Glomerular visceral epithelial cell (primary cell): ENCODE results near the gene PRSS21.

Experiments used
- DNase-seq: peaks from one replicate; pipeline ENCODE4 v3.0.0-alpha.2; 2016; ENCODE audit errors: extremely low spot score

PRSS21 gene

GRCh38 chr16:2816751-2817339, at the start of gene PRSS21:
Gene PRSS21 (plus strand): TSS chr16:2817237. CDS start chr16:2817269, 32 bp downstream.
- DNase-seq: no peak

GRCh38 chr16:2767891-2768290, 49.1 kb upstream of the PRSS21 start:
- DNase-seq: no peak

GRCh38 chr16:2768403-2769089, 48.5 kb upstream of the PRSS21 start:
- no peak for DNase-seq

- DNase-seq: no peak
These were observed 47.9 kb upstream of the PRSS21 start for GRCh38 chr16:2769100-2769529.

- no peak for DNase-seq
These were observed 47.4 kb upstream of the PRSS21 start for GRCh38 chr16:2769675-2770056.

GRCh38 chr16:2770057-2770951, 46.7 kb upstream of the PRSS21 start:
- no peak for DNase-seq

- no peak for DNase-seq
These were observed 45.3 kb upstream of the PRSS21 start for GRCh38 chr16:2771496-2772402.

GRCh38 chr16:2773188-2773968, 43.7 kb upstream of the PRSS21 start:
- no peak for DNase-seq

- no peak for DNase-seq
These were observed 42.7 kb upstream of the PRSS21 start for GRCh38 chr16:2774161-2774891.

- DNase-seq: no peak
These were observed 41.8 kb upstream of the PRSS21 start for GRCh38 chr16:2775131-2775716.

GRCh38 chr16:2775765-2776499, 41.1 kb upstream of the PRSS21 start:
- DNase-seq: no peak

- no peak for DNase-seq
These were observed 40.4 kb upstream of the PRSS21 start for GRCh38 chr16:2776500-2777139.

- peak; percentile 82 for DNase-seq
These were observed 39.7 kb upstream of the PRSS21 start, which contains the start of gene ELOB for GRCh38 chr16:2777231-2777902. Gene ELOB (minus strand): TSS chr16:2777280. CDS start chr16:2777239, 41 bp downstream.

- no peak for DNase-seq
These were observed 39.0 kb upstream of the PRSS21 start for GRCh38 chr16:2777903-2778629.

GRCh38 chr16:2778630-2778958, 38.4 kb upstream of the PRSS21 start:
- DNase-seq: no peak

GRCh38 chr16:2779151-2779920, 37.7 kb upstream of the PRSS21 start:
- DNase-seq: no peak
